T-helper 9 cell (primary cell): ENCODE results near the gene HIGD1B.
"Not testable (repeated sequence)": the region's sequence is repeated elsewhere in the genome, so short reads cannot be mapped to it uniquely, and the experiment has no call there.

ENCODE experiments used
- DNase-seq: peaks from one replicate; pipeline ENCODE4 v3.0.0-alpha.2; 2020
- total RNA-seq, 2 donors: gene quantifications; one replicate each; lab custom pipeline; 2026; lab: John Stamatoyannopoulos, UW

Gene HIGD1B
- 0 reads per million in 2 donors for total RNA-seq

GRCh38 chr17:44847586-44847985 is at the start of gene HIGD1B:
TSS of gene HIGD1B (plus strand) at chr17:44847883. CDS start at chr17:44848153, 270 bp downstream.
- DNase-seq, result no peak

DNA sequence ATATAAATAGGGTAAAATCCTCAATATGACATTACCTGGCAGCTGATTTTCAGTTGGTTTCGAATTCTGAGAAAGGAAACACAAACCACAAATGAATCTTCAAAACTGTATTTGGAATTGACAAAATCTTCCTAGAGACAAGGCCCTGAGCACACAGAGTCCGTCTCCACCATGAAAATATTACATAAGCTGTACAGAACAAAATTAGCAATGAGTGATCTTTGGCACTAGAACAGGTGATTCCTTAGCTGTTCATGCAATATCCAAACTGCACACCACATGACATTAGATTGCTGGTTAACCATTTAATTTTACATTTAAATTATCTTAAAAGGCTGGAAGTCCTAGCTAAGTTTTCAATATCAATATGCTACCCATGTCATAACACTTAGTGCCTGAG is 49.3 kb upstream of the HIGD1B start:
- DNase-seq, result no peak

- no peak for DNase-seq
Measured at GRCh38 chr17:44801880-44802279, 45.8 kb upstream of the HIGD1B start.

DNA sequence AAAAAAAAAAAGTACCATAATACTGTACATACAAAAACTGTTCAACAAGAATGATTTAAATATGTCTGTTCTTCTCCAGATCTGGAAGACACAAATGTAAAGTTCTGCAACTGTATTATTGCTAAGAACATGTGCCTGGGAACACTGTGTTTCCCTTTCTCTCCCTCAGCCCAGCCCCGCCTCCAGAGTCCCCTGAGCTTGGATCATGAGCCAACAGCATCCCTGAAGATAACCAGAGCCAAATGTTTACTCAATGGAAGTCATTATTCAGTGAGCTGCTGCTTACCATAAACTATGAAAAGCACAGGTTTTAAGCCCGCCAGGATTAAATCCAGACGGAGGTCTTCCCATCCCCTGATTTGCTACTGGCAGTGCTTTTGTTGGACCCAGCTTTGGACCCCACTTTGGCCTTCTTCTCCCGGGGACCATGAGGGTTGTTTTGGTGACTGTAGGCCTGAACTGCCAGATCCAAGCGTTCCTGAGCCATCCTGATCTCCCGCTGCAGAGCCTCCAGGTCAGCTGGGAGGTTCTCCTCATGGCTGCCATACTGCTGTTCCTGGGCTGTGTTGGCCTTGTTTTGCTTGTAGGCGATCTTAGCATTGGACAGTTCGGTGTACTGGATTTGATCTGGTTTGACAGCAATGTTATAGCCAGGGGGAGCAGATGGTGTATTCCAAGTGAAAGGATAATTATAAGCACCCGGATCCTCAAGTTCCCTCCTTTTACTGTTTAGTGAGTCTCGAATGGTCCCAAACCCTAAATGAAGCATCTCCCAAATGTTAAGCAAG is 43.2 kb upstream of the HIGD1B start:
- no peak for DNase-seq

- no peak for DNase-seq
Measured at GRCh38 chr17:44807093-44807816, 40.4 kb upstream of the HIGD1B start.

GRCh38 chr17:44807817-44808155 is 39.9 kb upstream of the HIGD1B start:
- DNase-seq, result no peak

GRCh38 chr17:44808156-44808555 is 39.5 kb upstream of the HIGD1B start:
- no peak for DNase-seq

DNA sequence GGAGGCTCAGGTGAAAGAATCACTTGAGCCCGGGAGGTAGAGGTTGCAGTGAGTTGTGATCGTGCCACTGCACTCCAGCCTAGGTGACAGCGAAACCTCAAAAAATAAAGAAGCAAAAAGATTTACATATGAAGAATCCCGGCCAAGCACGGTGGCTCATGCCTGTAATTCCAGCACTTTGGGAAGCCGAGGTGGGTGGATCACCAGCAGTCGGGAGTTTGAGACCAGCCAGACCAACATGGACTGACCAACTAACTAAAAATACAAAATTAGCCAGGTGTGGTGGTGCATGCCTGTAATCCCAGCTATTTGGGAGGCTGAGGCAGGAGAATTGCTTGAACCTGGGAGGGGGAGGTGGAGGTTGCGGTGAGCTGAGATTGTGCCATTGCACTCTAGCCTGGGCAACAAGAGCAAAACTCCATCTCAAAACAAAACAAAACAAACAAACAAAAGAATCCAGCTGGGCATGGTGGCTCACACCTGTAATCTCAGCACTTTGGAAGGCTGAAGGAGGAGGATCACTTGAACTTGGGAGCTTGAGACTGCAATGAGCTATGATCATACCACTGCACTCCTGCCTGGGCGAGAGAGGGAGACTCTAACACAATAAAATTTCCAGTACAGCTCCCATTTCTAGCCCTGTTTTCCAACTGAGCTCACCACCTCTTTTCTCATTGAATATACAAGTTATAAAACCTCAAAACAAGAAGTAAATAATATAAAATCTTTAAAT is 38.9 kb upstream of the HIGD1B start:
- DNase-seq, result not testable (repeated sequence)

GRCh38 chr17:44812263-44812662 is 35.4 kb upstream of the HIGD1B start:
- no peak for DNase-seq

GRCh38 chr17:44818508-44818907 is 29.2 kb upstream of the HIGD1B start:
- not testable (repeated sequence) for DNase-seq

GRCh38 chr17:44820631-44821212 is 27.0 kb upstream of the HIGD1B start:
- no peak for DNase-seq

GRCh38 chr17:44825236-44825635 is 22.4 kb upstream of the HIGD1B start:
- not testable (repeated sequence) for DNase-seq

DNA sequence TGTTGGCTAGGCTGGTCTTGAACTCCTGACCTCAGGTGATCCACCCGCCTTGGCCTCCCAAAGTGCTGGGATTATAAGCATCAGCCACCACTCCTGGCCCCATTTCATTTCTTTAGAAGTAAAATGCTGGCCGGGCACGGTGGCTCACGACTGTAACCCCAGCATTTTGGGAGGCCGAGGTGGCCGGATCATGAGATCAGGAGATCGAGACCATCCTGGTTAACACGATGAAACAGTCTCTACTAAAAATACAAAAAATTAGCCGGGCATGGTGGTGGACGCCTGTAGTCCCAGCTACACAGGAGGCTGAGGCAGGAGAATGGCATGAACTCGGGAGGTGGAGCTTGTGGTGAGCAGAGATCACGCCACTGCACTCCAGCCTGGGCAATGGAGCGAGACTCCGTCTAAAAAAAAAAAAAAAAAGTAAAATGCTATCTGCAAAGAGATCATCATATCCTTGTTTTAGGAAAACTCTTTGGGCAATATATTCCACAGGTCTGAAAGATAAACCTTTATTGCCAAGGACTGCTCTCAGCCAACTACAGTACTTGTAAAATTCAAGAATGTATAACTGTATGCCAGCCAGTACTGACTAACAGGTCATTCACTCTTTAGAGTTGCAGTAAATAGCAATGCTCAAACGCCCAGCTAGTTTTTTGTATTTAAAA is 21.4 kb upstream of the HIGD1B start:
- DNase-seq, result no peak

DNA sequence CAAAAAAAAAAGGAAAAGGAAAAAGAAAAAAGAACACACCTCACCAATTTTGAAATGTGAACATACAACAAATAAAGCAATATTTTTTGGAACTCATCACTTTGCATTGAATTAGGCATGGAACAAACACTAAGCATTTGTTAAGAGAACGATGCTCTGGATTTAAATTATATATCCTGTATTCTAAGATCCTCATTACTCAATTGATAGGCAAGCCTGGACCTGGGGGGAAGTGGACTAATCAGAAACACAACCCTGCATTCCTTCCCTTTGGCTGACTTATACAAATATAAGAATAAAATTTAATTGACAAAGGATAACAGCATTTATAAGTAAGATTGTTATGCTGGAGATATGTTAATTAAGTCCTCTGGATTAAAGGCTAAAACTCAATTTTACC is 19.8 kb upstream of the HIGD1B start:
- no peak for DNase-seq

GRCh38 chr17:44828919-44829522 is 18.7 kb upstream of the HIGD1B start:
- DNase-seq, result no peak

DNA sequence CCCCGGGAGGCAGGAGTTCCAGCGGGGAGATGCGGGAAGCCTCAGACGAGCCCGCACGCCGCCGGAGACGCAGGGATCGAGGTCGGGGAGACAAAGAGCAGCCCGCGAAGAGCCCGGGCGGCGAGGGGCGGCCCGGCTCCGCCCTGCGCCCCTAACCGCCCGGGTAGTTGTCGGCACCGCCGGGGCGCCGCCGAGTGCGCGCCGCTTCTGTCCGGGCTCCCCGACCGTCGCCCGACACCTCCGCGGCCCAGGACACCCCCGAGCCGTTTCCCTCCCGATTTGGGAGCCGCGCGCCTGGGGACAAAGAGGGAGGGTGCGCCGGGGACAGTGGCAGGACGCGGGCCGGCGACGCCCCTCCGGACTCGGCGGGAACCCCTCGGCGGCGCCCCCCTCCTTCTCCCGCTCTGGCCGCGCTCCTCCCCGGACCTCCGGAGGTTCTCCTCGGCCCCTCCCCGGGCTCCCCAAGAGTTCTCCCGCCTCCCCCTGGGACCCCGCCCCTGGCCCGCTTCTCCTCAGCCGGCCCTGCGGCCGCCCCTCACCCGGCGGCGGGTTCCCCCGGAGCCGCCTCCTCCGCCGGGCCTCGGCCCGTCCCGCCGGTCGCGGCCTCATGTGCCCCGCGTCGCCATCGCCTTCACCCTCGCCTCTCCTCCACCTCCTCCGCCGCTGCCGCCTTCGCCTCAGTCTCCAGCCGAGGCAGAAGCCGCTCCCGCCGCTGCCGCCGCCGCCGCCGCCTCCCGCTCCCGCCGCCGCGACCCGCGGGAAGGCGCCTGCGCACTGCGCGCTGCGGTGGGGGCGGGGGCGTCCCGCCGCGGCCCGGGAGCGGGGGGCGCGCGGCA is 17.9 kb upstream of the HIGD1B start, which contains the start of gene GJC1:
TSS of gene GJC1 (minus strand) at position 765 of the 836 bp plus-strand sequence. CDS start 24,470 bp downstream, outside the sequence.
- no peak for DNase-seq

- no peak for DNase-seq
Measured at GRCh38 chr17:44830359-44831288, 17.1 kb upstream of the HIGD1B start.

DNA sequence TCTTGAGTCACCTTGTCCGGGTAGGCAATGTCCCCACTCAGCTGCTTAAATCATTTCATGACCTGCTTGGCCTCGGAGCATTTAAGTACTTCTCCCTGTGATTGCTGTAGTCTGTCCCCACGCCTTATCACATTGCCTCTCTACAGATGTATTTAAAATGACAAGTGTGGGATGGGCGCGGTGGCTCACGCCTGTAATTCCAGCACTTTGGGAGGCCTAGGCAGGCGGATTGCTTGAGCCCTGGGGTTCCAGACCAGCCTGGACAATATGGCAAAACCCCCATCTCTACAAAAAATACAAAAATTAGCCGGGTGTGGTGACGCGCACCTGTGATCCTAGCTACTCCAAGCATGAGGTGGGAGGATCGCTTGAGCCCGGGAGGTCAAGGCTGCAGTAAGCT is 16.3 kb upstream of the HIGD1B start:
- no peak for DNase-seq

DNA sequence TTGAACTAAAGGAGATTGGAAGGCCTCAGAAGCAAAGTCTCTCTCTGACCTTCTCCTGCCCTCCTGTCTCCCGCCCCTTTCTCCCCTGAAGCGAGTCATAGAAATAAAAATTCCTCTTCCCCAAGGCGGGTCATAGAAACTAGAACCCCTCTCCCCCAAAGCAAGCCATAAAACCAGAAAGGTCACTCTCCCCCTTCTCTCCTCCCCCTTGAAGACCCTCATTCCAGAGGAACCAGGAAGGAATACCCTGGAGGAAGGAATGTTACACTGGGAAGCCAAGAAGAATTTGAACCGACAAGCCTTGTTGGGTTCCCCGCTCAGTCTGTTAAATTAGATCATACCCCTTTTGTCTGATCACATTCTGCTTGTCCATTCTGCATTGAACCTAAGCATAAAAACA is 14.9 kb upstream of the HIGD1B start:
- no peak for DNase-seq

DNA sequence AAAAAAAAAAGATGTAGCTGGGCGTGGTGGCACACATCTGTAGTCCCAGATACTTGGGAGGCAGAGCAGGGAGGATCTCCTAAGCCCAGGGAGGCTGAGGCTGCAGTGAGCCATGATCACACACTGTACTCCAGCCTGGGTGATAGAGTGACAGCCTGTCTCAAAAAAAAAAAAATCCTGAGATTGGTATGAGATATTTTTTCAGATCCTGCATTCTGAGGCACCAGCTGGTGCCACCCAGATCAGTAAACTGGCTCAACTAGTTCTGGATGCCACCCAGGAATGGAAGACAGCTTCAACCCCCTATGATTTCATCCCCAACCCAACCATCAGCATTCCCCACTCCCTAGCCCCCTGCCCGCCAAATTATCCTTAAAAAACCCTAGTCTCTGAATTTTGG is 10.5 kb upstream of the HIGD1B start:
- DNase-seq, result no peak
